Activated CD8-positive, alpha-beta memory T cell treated with anti-CD3 and anti-CD28 coated beads for 4 hours (primary cell): ENCODE measurements around the gene ITGB5.
"Not testable (repeated sequence)": the region's sequence is repeated elsewhere in the genome, so short reads cannot be mapped to it uniquely, and the experiment has no call there.

Experiments used
- DNase-seq, 2 donors: peaks; one replicate each; pipeline ENCODE4 v3.0.0-alpha.2; 2020; ENCODE audit warnings: low read depth in 2 of 2

ITGB5 gene

DNA sequence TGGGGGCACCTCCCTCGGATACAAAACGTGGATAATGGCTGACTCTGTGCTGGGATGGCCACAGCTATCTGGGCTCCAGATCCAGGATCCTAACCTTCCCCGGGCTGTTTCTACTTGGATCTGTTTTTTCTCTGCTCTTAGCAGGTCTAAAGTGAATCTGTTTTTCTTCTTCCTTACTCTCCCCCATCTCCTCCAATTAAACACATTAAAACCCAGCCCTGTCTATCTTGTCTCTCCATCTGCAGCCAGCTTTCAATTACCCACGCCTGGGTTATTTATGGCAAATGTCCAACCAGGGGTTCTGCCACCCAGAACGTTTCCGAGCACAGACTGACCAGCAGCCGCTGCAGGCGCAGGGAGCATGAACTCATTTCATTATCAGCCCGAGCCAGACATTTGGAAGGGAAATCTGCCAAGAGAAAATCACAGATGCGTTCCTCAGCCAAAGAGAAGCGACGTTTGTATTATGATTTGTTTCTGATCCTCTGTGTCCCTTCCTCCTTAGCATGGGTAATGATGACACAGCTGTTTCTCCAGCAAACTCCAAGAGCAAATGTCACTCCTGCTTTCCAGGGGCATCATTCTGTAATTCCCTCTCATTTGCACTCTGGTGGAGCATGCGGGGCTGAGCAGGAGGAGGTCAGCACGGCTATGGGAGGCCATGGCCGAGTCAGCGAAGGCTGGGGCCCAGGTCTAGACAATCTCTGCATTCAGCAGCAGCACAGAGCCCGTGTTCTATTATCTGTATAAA is 114.9 kb downstream of the ITGB5 start:
- DNase-seq = no peak

DNA sequence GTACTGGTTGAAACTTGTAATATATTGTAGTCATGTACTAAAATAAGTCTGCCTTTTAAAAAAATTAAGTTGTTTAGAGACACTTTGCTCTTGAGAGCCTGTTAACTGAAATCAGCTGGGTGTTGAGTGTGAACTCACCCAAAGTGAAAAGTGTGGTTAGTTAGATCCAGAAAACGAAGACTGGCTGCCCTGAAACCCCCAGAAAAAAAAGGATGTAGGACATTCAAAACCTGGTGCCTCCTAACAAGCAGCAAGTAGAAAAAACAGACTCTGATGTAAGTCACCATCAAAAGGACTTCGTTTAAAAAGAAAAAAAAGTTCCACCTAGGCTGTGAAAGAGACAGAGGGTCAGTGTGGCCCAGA is 116.1 kb downstream of the ITGB5 start:
- DNase-seq = no peak

DNA sequence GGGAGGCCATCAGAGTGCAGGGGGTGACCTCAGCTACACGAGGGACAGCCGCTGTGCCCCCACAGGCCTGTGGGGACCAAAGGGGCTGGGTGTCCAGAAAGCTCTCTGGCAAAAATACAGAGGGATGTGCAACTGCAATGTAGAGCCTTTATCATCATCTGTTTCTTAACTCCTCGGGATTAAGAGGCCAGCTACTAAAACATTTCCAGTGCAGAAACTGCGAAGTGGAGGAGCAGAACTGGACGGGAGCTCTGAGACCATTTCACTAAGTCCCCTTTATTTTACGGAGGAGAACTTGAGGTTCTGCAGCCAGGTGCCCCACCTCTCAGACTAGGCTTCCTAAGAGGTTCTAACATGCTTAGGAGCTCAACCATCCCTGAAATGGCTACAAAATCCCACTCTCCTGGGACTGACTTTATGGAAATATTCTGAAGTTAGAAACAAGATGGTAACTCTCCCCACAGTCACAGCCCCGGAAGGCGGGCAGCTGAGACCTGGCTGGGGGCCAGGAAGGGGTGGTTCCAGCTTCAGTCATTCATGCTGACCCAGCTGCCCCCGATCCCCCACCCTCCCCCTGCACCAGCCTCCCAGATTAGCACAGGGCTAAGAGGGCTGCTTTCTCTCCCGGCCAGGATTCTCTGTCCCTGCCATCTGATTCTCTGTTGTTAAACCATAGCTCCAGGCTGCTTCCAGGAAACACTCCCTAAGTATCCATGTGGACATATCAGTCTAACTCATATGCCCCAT is 116.7 kb downstream of the ITGB5 start:
- DNase-seq = no peak

DNA sequence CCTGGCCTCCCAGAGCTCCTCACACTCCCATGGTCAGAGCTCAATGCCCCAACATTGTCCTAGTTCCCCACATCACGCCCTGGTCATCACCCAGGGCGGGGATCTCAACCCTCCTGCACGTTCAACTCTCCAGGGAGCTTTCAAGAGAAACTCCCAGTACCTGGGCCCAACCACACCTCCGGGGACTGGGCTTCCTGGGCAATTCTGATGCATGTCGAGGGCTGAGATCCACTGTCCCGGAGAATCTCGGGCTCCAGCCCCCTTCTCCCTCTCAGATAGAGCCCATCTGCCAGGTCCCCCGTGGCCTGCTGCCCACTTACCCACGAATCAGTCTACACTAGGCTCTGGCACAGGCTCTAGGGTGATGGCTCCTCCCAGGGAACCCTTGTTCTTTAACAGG is 117.7 kb downstream of the ITGB5 start:
- no peak for DNase-seq

DNA sequence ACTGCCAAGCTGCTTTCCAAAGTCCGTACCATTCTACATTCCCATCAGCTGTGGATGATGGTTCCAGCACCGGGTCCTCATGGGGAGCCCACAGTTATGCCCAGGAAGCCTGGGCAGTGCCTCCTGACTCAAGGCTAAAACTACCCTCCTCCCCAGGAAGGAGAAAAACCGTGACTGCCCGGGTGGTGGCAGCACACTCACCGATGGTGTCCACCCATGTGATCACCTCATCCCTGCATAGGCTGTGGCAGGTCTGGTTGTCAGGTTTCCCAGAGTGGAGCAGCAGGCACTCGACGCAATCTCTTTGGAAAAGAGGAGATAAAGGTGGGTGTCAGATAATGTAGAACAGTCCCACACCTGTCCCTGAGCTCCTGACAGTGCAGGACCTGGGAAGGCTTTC is 118.4 kb downstream of the ITGB5 start:
- no peak for DNase-seq

DNA sequence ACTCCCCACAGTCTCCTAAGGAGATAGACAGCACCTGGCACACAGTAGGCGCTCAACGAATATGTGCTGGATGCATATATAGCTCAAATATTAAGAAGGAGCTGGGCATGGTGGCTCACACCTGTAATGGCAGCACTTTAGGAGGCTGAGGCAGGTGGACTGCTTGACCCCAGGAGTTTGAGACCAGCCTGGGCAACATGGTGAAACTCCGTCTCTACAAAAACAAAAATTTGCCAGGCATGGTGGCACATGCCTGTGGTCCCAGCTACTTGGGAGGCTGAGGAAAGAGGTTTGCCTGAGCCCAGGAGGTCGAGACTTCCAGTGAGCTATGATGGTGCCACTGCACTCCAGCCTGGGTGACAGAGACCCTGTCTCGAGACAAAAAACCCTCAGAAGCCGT is 119.5 kb downstream of the ITGB5 start:
- no peak for DNase-seq

DNA sequence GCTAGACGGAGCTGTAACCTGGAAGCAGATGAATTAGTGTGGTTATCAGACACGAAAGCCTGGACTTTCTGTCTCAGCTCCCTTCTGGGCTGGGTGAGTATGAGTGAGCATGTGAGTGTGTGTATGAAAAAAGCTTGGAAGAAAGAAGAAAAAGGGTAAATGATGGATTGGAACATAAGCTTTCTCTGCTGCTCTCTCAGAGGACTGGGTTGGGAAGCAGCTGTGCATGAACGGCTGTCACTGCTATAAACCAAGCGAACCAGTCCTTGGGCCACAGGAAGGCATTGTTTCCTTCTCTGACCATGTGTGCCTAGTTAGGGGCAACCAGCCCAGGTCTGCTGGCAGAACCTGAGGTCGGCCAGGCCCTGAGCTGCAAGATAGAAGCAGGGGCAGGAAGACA is 119.9 kb downstream of the ITGB5 start:
- no peak for DNase-seq

DNA sequence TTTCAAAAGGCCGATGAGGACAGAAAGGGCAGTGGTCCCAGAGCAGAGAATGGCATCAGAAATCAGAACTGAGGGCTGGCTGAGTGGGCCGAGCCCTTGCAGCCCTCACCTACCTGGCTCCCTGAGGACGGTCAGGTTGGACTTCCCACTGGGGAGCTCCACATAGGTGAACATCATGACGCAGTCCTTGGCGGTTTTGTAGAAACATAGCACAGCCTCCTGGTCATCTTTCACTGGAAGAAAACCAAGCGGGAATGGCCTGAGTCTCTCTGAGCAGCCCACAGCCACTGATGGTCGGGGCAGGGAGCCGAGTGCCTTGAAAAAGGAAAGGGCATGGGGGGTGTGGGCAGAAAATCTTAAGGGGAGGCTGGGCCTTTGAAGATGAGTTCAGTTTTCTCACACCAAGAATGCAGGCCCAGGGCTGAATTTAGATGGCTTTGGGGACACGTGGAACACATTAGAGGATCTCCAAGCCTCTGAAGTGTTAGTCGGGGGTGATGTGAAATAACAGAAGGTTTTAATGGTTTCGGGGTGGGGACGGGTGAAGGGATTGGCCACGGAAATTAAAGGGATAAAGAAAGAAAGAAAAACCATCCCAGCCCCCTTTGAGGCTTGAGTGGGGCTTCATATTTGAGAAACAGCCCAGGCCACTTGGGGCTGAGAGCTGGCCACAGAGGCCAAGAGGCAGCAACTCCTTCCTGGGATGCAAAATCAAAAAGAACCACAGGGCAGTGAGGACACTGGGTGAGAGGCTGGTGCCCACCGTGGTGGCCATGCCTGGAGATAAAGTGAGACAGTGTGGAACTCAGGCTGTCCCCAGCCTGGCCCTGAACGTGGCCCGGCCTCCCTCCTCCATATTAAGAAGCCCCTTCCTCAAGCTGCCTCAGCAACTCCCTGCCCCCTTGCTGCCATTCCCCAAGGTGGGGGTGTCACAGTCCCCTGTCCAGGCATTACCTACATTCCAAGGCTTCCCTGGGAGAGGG is 120.8 kb downstream of the ITGB5 start:
- DNase-seq = no peak

DNA sequence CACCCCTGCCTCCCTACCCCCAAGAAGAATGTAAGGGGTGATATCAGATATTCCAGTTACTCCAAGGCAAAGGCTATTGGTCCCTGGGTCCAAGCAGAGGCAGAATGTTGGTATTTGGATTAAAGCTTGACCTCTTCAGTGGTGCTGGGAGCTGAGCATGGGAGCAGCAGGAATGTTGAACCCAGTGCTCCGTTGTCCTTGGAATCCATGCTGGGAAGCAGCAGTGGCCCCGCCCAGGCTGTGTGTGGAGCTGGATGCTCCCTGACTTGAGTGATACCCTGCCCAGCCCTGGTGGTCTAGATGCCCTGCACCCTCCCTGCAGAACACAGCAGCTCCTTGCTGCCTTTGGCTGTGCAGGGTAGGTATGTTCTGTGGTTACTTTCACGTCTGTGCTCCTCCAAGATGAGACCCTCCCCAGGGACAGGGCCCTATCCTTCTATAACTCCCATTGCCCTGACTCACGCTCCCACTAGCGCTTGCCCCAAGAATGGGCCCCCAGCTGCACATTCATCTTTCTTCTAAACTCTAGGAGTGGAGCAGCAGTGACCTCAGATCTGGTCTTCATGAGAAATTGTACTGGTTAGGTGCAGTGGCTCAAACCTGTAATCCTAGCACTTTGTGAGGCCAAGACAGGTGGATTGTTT is 121.8 kb downstream of the ITGB5 start:
- DNase-seq = no peak

DNA sequence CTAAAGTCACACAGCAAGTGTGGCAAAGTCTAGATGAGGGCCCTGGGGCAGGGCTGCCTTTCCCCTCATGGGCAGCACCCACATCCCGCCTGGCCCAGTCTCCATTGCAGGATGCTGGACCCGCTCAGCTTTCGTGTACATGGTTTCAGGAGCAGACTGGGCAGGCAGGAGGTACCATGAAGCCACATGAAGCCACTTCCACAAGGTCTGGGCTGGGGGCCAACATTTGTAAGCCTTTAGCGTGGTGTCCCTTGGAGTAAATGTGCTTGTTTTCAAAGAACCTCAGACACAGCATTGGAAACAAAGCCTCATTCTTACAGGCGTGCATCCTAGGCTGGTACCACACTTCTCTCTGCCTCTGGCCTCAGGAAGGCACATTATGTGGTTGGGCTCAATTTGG is 122.4 kb downstream of the ITGB5 start:
- DNase-seq = no peak

DNA sequence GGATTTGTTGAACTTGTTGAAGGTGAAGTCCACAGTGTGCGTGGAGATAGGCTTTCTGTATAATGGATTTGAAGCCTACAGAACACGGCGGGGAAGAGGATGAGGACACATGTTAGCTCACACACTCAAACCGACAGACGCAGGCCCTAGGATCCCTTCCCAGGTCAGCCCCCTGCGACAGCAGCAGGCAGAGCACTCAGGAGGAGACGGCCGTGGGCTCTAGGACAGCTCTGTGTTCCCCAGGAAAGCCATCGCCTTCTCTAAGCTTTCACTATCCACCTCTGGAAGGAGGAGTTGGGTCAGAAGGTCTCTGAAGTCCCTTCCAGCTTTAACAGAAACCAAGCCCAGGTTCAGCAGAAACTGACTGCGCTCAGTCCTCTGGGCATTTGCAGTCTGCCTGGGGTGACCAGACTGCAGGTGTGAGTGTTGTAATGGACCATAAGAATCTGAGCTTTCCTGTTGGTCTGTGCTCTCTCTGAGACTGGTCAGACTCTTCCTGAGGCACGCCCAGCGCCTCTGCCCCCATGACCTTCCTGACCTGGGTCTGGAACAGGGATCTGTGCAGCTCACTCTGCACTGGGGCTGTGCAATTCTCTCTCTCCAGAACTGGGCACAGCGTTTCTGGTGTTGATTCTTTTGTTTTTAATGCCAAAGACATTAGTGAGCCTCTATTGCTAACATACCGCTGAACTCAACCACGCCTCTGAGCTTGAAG is 123.4 kb downstream of the ITGB5 start:
- DNase-seq = no peak

DNA sequence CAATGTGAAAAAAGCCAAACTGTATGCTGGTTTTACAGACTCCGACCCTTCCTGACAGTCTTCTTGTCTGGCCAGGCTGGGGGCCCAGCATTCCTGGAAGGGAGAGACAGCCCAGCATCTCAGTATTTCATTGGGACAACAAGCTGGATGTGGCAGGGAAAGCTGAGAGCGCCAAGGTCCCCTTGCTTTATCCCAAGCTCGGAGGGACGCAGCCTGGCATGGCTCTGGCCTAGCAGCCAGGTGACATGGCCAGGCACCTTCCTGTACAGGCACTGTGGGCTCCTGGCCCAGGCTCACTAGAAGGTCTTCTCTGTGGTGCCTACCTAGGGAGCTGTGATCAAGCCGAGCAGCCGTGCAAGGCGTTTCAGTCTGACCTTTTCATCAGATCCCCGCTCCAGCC is 124.0 kb downstream of the ITGB5 start:
- no peak for DNase-seq

DNA sequence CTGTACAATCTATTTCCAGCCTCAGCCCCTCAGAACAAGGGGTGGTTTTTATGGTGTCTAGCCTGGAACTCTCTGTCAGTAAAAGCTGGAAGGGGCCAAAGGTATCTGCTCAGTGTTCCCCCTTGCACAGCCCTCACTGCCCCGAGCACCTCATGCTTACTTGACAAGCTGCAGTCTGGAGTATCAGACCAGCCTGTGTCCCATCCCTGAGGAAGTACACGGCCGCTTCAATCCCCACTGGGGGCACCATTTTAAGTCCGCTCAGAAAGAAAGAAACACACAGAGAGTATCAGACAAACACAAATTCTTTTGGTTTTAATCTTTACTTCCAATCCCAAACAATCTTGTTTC is 124.5 kb downstream of the ITGB5 start:
- DNase-seq = no peak

DNA sequence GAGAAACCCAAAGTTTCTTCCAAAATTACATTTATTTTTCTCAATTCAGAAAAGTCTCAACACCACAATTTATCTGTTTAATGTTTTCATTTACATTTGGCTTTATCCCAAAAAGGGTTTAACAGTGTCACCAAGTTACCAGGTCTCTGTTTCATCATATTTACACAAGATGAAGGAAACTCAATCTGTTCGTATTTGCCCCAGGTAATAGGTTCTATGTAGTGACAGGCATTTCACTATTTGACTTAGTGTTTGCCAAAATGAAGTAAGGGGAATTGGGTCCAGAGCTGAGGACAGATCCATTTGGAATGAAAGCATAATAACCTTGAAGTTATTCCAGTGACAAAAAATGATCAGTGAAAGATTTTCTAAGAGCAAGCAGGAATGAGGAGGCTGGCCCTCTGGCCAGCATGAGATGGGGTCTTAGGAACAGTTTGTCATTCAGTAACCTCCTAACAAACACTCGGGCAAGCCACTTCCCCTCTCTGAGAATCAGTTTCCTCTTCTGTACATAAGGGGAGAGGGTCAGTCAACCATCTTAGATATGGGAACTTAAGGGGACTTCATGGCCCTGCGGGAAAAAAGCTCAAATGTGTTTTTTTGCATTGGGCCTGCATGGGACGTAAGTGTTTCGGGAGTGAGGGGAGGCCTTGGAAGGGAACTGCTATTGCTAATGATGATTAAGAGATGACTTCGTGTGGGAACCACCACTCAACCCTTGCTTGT is 125.1 kb downstream of the ITGB5 start:
- no peak for DNase-seq

DNA sequence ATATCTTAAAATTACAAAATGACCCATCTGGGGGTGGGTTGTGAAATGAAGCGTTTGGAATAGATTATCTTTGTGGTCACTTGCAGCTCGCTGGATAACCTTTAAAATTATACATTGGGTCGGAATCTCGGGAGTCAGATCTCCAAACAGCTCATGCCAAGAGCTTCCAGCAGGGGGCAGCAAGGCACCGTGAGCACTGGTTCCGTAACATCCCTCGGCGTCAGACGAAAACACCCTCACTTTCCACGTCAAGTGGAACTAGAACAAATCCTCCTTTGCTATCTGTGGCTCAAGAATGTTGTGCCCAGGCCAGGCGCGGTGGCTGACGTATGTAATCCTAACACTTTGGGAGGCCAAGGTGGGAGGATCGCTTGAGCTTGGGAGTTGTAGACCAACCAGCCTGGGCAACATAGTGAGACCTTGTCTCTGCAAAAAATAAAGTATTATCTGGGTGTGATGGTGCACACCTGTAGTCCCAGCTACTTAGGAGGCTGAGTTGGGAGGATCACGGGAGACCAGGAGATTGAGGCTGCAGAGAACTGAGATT is 125.8 kb downstream of the ITGB5 start:
- DNase-seq = peak; percentile 47 to 59

DNA sequence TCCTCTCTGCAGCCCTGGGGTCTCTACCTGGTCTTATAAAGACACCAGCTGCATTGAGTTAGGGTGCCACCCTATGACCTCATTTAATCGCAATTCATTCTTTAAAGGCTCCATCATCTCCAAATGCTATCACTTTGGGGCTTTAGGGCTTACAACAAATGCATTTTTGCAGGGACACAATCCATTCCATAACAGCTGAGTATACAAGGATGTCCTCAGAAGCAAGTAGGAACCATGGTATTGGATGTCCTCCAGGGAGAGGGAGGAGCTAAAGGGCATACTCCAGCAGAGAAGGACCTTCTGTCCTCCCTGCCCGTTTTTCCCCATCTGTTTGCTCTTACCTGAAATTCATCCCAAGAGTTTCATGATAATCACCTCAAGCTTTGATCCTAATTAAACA is 126.6 kb downstream of the ITGB5 start:
- no peak for DNase-seq

DNA sequence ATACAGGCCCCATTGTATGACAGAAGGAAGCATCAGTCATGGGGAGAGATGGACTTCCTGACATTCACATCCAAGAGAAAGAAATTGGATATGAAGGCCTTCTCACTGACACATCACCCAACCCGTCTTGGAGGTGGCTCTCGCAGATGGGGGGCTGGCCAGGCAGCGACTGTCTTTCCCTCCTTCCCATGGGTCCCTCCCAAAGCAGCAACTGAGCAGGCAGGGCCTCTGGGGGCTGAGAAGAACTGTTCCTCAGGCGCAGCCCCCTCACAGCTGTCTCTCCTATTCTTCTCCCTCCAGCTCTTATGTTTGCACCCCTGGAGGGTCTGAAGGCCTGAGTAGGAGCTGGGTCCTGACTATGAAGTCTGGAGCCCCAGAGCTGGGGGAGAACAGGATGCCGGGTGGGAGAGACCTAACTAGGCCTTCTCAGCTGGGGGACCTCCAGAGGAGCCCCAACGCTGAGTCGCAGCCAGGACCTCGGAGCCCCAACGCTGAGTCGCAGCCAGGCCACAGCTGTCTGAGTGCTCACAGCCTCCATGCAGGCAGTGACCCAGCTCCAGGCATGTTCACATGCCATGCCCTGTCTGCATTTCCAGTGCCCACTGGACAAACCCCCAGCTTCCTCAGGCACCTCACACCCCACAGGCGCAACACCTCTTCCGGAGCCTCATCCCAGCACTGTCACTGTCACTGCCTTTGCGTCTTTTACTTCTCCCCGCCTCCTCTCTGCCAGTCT is 127.3 kb downstream of the ITGB5 start:
- DNase-seq = no peak

DNA sequence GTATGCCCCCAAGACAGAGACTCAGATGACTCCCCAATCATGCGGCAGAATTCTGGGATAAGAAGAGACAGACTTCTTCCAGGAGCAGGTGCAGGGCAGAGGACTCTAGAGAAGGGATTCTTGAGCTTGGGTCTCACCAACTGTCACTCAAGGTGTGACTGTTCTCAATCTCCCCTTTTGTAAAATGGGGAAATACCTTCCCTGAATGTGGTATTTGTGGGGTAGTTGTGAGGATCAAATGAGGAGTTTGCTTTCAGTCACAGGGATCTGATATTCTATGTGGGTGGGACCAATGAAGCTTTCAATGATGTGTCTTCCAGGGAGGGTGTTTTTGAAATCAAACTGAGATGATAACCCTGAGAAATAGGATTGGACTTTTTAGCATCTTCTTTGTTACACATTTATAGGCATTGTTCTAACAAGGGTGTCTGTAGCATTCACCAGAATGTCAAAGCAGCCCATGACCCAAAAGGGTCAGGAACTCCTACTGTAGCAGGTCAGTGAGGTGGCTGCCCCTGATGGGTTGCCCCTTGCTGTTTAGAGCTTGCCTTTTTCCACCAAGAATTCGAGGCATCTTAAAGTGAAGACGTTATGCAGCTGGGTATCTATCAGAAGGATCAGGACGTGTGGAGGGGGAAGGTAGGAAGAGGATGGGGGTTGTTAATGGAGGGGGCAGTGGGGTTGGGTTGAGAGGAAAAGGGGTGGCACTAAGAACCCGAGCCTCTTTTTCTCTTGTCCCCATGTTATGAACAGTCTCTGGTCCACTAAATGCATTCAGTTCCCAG is 128.1 kb downstream of the ITGB5 start:
- DNase-seq = no peak

DNA sequence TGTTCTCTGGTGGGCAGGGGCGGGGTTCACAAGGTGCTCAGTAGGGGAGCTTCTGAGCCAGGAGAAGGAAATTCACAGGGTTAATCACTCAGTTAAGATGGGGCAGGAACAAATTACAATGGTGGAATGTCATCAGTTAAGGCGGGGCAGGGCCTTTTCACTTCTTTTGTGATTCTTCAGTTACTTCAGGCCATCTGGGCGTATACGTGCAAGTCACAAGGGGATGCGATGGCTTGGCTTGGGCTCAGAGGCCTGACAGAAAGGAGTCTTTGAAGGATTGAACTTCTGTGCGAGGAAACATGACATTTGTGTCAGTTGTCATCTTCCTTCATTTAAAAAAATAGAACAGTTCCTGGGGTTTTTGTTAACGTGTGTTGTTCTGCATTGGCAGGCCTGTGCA is 129.2 kb downstream of the ITGB5 start:
- DNase-seq = not testable (repeated sequence)
